ENCODE measurements around the gene CEP164.

DNA sequence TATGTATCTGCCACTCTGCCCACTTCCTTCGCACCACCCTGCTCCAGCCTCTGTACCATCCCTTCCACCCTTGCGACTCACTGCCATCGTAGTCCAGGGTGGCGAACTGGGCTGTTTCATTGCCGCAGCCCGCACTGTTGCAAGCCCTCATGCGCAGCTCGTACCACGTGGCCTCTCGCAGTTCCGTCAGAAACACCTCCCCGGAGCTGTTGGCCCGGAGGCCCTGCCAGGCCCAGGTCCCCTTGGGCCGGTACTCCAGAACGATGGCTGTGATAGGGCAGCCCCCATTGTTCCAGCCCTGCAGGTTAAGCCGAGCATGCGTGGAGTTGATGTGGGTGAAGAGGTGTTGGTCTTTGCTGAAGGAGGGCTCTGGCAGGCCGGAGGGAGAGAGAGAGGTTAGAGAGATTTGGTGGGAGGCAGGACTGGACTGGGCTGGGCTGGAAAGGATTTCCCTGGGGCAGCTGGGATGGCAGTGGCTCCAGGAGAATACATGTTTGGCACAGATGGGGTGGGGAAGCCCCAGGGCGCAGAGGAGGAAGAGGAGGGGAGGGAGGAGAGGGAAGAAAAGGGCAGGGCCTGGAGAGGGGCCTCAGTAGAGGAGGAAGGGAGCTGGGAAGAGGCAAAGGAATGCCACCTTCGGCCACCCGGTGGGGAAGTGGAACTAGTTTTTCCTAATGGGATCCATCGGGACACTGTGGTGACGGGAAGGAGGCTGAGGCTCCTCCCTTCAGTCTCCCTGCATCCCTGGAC, 109.6 kb downstream of the CEP164 start:
- no peak for TF ChIP-seq POLR2AphosphoS5 (IDR thresholded peaks at IDR 0.05; ENCODE audit: low read depth, low read length)
- no peak for TF ChIP-seq POLR2A (IDR thresholded peaks at IDR 0.05; ENCODE audit: low read depth, low read length)
- TF ChIP-seq TAF1 (IDR thresholded peaks at IDR 0.05; ENCODE audit: low read depth, low read length): no peak
- TF ChIP-seq PAX5 (IDR thresholded peaks at IDR 0.05; ENCODE audit: insufficient read depth, low read length, severe bottlenecking): no peak
- TF ChIP-seq POU2F2 (IDR thresholded peaks at IDR 0.05; ENCODE audit: low read depth, low read length): no peak

All from GM12891 (cell line).